A375 (cell line): ENCODE measurements around the gene MAGEA2B. TPM values are rescaled to one million over a fixed set of nuclear protein-coding genes. Genes with fewer than 3 reads are reported as not detected.

ENCODE experiments used
- total RNA-seq: library from RNA; depleted of rRNA; stranded (reverse); fragments of >200 nt; shearing (Covaris generic); gene quantifications from 2 replicates; pipeline ENCODE4 v1.2.3, GENCODE V29; 2014; rRNA removed

Gene MAGEA2B, protein sequence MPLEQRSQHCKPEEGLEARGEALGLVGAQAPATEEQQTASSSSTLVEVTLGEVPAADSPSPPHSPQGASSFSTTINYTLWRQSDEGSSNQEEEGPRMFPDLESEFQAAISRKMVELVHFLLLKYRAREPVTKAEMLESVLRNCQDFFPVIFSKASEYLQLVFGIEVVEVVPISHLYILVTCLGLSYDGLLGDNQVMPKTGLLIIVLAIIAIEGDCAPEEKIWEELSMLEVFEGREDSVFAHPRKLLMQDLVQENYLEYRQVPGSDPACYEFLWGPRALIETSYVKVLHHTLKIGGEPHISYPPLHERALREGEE
- total RNA-seq = 45.3 and 46.0 TPM in 2 replicates

DNA sequence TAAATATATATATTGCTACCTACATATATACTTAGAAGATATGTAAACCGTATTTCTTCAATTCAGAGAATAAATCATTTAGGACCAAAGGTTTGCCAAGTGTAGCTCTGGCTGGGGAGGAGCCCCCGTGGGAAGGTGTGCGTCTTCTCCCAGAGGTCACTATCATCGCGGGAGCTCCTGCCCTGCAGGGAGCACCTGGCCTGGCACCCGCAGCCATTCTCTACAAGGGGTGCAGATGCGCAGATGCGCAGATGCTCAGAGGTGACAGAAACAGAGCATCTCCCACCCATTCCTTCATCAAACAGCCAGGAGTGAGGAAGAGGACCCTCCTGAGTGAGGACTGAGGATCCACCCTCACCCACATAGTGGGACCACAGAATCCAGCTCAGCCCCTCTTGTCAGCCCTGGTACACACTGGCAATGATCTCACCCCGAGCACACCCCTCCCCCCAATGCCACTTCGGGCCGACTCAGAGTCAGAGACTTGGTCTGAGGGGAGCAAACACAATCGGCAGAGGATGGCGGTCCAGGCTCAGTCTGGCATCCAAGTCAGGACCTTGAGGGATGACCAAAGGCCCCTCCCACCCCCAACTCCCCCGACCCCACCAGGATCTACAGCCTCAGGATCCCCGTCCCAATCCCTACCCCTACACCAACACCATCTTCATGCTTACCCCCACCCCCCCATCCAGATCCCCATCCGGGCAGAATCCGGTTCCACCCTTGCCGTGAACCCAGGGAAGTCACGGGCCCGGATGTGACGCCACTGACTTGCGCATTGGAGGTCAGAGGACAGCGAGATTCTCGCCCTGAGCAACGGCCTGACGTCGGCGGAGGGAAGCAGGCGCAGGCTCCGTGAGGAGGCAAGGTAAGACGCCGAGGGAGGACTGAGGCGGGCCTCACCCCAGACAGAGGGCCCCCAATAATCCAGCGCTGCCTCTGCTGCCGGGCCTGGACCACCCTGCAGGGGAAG lies at the start of gene MAGEA2B:
Gene MAGEA2B (plus strand): TSS at position 814 of the 973 bp plus-strand sequence. CDS start 2,479 bp downstream, outside the sequence.

GRCh38 chrX:152697952-152698931 lies 16.2 kb upstream of the MAGEA2B start, which contains the start of gene MAGEA3:
MAGEA3 (plus strand) TSS chrX:152698794; CDS start chrX:152700833, 2,039 bp downstream.

DNA sequence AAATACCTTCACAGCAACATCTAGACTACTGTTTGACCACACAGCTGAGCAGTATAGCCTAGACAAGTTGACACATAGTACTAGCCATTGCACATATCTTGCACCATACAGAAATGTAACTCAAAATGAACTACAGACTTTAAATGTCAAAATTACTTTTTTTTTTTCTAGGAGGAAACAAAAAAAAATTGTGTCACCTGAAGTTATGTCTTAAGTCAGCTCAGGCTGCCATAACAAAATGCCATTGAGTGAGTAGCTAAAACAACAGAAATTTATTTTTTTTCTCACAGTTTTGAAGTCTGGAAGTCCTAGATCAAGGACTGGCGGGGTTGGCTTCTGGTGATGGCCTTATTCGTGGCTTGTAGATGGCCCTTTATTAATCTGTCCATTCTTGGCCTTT lies 5.3 kb upstream of the MAGEA2B start, which contains the start of gene CSAG2:
Gene CSAG2 (minus strand): TSS at position 101 of the 400 bp plus-strand sequence. CDS start 161 bp downstream, outside the sequence.

DNA sequence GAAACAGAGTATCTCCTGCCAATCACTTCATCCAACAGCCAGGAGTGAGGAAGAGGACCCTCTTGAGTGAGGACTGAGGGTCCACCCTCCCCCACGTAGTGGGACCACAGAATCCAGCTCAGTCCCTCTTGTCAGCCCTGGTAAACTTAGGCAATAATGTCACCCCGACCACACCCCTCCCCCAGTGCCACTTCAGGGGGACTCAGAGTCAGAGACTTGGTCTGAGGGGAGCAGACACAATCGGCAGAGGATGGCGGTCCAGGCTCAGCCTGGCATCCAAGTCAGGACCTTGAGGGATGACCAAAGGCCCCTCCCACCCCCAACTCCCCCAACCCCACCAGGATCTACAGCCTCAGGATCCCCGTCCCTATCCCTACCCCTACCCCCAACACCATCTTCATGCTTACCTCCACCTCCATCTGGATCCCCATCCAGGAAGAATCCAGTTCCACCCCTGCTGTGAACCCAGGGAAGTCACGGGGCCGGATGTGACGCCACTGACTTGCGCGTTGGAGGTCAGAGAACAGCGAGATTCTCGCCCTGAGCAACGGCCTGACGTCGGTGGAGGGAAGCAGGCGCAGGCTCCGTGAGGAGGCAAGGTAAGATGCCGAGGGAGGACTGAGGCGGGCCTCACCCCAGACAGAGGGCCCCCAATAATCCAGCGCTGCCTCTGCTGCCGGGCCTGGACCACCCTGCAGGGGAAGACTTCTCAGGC lies 19.0 kb downstream of the MAGEA2B start, which contains the start of the genes CSAG1 and MAGEA12:
Gene CSAG1 (minus strand): TSS at position 461 of the 715 bp plus-strand sequence. CDS start 1,261 bp downstream, outside the sequence.
Gene MAGEA12 (plus strand): TSS at position 497 of the 715 bp plus-strand sequence. CDS start 2,405 bp downstream, outside the sequence.

DNA sequence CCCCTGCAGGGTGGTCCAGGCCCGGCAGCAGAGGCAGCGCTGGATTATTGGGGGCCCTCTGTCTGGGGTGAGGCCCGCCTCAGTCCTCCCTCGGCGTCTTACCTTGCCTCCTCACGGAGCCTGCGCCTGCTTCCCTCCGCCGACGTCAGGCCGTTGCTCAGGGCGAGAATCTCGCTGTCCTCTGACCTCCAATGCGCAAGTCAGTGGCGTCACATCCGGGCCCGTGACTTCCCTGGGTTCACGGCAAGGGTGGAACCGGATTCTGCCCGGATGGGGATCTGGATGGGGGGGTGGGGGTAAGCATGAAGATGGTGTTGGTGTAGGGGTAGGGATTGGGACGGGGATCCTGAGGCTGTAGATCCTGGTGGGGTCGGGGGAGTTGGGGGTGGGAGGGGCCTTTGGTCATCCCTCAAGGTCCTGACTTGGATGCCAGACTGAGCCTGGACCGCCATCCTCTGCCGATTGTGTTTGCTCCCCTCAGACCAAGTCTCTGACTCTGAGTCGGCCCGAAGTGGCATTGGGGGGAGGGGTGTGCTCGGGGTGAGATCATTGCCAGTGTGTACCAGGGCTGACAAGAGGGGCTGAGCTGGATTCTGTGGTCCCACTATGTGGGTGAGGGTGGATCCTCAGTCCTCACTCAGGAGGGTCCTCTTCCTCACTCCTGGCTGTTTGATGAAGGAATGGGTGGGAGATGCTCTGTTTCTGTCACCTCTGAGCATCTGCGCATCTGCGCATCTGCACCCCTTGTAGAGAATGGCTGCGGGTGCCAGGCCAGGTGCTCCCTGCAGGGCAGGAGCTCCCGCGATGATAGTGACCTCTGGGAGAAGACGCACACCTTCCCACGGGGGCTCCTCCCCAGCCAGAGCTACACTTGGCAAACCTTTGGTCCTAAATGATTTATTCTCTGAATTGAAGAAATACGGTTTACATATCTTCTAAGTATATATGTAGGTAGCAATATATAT lies 39.5 kb downstream of the MAGEA2B start, which contains the start of gene MAGEA2:
Gene MAGEA2 (minus strand): TSS at position 157 of the 965 bp plus-strand sequence. CDS start 2,479 bp downstream, outside the sequence.

GRCh38 chrX:152758918-152759317 lies 44.5 kb downstream of the MAGEA2B start, which contains the start of gene CSAG3:
CSAG3 (plus strand) TSS chrX:152759218.

Other genes with a start within 250 kb of the MAGEA2B start
- not detected in 2 replicates for gene GABRQ, start 76.7 kb upstream of the MAGEA2B start, total RNA-seq
- 172 and 182 TPM in 2 replicates for gene MAGEA3, start 15.8 kb upstream of the MAGEA2B start, total RNA-seq
- not detected in 2 replicates for gene CSAG2, start 5.4 kb upstream of the MAGEA2B start, total RNA-seq
- 60.4 and 67.0 TPM in 2 replicates for gene CSAG1, start 19.1 kb downstream of the MAGEA2B start, total RNA-seq
- gene MAGEA12, start 19.1 kb downstream of the MAGEA2B start, total RNA-seq = 115 and 120 TPM in 2 replicates
- gene MAGEA2, start 39.2 kb downstream of the MAGEA2B start, total RNA-seq = 80.6 and 90.5 TPM in 2 replicates
- gene CSAG3, start 44.6 kb downstream of the MAGEA2B start, total RNA-seq = 8.5 and 11.0 TPM in 2 replicates
- gene MAGEA6, start 55.1 kb downstream of the MAGEA2B start, total RNA-seq = 120 and 123 TPM in 2 replicates
- gene CETN2, start 116.1 kb downstream of the MAGEA2B start, total RNA-seq = 21.0 and 26.1 TPM in 2 replicates
- gene NSDHL, start 116.4 kb downstream of the MAGEA2B start, total RNA-seq = 12.3 and 15.6 TPM in 2 replicates
- 0.45 and 0.79 TPM in 2 replicates for gene ZNF185, start 183.4 kb downstream of the MAGEA2B start, total RNA-seq